Bronchial epithelial cell (primary cell): ENCODE data around the gene LRRK2. TPM values are rescaled to one million over a fixed set of nuclear protein-coding genes. Genes with fewer than 3 reads are reported as not detected.

Experiments
- DNase-seq: peaks from one replicate; pipeline ENCODE4 v3.0.0-alpha.2; 2010; ENCODE audit warnings: low read depth
- FAIRE-seq: peaks from 2 replicates; lab custom pipeline; 2011; peaks lifted over from hg19 to GRCh38; lab: Jason Lieb, UNC
- H3K27me3 ChIP-seq: 2 replicates; pipeline ENCODE4 v1.5.1; 2011; ENCODE audit warnings: low read length; ENCODE audit not compliant: control insufficient read depth, insufficient read depth
- H3K36me3 ChIP-seq: 2 replicates; pipeline ENCODE4 v1.5.1; 2011; ENCODE audit warnings: low read length; ENCODE audit not compliant: control insufficient read depth, insufficient read depth
- H3K4me3 ChIP-seq: 2 replicates; pipeline ENCODE4 v1.5.1; 2011; ENCODE audit warnings: mild to moderate bottlenecking, low read depth, low read length, control low read depth
- total RNA-seq: library from RNA; depleted of rRNA; stranded (reverse); fragments of >200 nt; gene quantifications from 2 replicates; pipeline ENCODE4 v1.2.1, GENCODE V29; 2014
- TF ChIP-seq, protein P1 (sequence below): IDR thresholded peaks from 2 replicates; pipeline ENCODE4 v1.5.1; 2011; ENCODE audit warnings: mild to moderate bottlenecking, moderate library complexity, low read length, control low read depth, inconsistent platforms; ENCODE audit not compliant: insufficient read depth, severe bottlenecking

The LRRK2 gene
- total RNA-seq, 1 donor from 2014 or later = 0.26 TPM

DNA sequence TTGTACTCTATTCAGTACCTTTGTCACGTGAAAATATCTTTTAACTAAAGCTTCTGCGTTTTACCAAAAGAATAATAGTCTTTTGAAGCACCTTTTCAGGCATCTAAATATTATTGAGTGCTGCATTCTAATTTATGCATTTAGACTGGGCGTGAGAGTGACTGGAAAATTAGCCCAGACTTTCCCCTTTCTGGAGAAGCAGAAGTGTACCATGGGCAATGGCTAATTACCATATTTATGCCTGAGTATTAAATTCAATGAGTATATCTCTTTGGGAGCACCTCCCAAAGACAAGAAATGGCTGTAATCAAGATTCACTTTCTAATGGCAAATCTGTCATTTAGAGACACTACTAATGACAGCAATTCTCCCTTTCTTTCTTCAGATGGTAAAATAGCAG, 174.9 kb downstream of the LRRK2 start:
- Histone ChIP-seq H3K27me3 (no peaks in the 10 kb centered on the region), H3K4me3 (no peak overlapping the region), H3K36me3 (no peaks in the 10 kb centered on the region)
- no peak for FAIRE-seq
- DNase-seq = no peak
- TF ChIP-seq, protein P1, sequence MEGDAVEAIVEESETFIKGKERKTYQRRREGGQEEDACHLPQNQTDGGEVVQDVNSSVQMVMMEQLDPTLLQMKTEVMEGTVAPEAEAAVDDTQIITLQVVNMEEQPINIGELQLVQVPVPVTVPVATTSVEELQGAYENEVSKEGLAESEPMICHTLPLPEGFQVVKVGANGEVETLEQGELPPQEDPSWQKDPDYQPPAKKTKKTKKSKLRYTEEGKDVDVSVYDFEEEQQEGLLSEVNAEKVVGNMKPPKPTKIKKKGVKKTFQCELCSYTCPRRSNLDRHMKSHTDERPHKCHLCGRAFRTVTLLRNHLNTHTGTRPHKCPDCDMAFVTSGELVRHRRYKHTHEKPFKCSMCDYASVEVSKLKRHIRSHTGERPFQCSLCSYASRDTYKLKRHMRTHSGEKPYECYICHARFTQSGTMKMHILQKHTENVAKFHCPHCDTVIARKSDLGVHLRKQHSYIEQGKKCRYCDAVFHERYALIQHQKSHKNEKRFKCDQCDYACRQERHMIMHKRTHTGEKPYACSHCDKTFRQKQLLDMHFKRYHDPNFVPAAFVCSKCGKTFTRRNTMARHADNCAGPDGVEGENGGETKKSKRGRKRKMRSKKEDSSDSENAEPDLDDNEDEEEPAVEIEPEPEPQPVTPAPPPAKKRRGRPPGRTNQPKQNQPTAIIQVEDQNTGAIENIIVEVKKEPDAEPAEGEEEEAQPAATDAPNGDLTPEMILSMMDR = no peak

DNA sequence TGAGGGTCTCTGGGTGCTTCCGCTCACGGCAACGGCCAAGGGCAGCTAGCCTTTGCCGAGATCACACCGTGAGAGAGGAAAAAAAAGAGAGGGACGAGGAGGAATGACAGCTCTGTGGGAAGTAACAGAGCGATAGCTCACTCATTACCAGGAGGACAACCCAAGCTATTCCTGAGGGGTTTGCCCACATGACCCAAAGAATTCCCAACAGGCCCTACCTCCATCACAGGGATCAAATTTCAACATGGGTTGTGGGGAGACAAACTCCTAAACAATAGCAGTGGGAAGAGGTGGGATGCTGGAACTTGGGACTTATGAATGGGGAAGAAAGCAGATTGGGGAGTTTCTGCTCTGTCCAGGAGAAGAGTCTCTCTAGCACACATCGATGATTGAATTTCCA, 180.6 kb downstream of the LRRK2 start:
- no peak for FAIRE-seq
- H3K27me3 ChIP-seq = no peaks in the 10 kb centered on the region
- no peaks in the 10 kb centered on the region for H3K36me3 ChIP-seq
- TF ChIP-seq, protein P1 = no peak
- H3K4me3 ChIP-seq = no peak overlapping the region
- DNase-seq = no peak

Other genes starting within 250 kb of the LRRK2 start
- gene SLC2A13, start 118.9 kb upstream of the LRRK2 start, total RNA-seq = 3.2 and 3.9 TPM in 2 replicates